ENCODE results near the gene NUMB.

NUMB gene

DNA sequence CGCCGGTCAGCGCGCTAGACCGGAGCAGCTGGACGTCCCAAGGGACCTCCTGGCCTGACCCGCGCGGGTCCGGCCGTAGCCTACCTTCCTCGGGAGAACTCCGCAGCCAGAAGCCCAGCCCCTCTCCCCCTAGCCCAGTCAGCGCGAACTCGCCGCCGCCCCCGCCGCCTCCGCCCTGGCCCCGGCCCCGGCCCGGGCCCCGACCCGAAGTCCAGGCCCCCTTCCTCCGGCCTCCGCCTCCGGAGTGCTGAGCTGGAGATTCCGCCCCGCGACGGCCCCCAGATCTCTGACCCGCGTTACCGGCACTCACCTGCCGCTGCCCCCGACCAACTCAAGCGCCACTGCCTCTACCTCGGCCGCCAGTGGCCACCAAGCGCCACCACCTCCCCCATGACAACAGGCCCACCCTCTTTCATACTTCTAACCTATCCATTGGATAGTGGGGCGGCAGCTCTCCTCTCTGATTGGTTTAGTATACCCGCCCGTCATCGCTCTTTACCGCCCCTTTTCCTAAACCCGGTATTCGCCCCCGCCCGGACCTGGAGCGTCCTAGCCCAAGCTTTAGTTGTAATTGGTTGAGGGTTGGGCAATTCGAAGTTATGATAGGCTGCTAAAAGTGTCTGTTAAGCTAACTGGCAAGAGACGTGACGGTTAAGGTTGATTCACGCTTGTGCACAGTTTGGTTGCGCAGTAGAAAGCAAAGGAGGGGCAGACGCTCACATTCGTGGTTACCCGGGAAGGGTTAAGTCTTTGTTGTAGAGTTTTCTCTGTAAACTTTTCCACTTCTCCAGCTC lies at the start of gene NUMB:
TSS of gene NUMB (minus strand) at position 364 of the 794 bp plus-strand sequence. CDS start 102,795 bp downstream, outside the sequence.
- DNase-seq (ENCODE audit: low read depth, low spot score): peak; percentile 93

DNA sequence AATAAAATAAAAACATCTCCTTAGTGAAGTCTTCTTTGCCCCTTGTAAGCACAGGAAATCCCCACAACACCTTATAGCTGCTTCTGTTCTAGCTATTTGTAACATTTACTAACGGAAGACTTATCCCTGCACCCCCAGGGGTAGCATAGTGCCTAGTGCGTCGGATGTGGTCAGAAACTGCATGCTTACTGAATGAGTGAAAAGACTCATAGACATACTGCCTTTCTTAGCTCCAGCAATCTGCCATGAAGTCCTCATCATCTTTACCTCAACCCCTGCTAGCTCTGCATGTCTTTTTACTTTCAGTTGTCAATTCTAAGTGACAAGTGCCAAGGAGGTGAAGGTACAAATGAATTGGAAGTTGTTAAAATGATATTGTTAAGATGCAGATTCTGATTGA lies 45.3 kb upstream of the NUMB start:
- no peak for DNase-seq (ENCODE audit: low read depth, low spot score)

- no peak for DNase-seq (ENCODE audit: low read depth, low spot score)
Measured at GRCh38 chr14:73502017-73502619, 43.8 kb upstream of the NUMB start.

- no peak for DNase-seq (ENCODE audit: low read depth, low spot score)
Measured at GRCh38 chr14:73500360-73500759, 42.0 kb upstream of the NUMB start.

DNA sequence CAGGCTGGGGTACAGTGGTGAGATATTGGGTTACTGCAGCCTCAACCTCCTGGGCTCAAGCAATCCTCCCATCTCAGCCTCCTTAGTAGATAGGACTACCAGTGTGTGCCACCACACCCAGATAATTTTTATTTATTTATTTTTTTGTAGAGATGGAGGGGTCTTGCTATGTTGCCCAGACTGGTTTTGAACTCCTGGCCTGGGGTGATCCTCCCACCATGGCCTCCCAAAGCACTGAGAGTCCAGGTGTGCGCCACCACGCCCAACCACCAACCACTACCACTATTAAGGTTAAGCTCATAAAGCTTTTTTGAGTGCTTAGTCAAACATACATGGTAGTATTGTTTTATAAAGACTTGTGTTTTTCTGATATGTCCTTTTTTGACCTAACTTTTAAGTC lies 36.2 kb upstream of the NUMB start:
- DNase-seq (ENCODE audit: low read depth, low spot score): no peak

DNA sequence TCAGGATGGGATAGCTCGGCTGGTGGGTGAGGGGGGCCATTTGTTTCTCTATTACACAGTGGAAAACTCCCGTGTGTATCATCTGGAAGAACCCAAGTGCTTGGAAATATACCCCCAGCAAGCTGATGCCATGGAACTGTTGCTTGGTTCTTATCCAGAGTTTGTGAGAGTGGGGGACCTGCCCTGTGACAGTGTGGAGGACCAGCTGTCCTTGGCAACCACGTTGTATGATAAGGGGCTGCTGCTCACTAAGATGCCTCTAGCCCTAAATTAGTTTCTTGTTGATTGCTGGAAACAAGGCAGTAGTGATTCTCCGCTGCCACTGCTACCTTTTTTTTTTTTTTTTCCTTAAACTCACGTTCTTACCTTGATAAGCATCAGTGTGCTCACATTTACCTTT lies 34.3 kb upstream of the NUMB start:
- no peak for DNase-seq (ENCODE audit: low read depth, low spot score)

GRCh38 chr14:73492043-73492552 lies 33.8 kb upstream of the NUMB start:
- DNase-seq (ENCODE audit: low read depth, low spot score): no peak

- peak; percentile 27 for DNase-seq (ENCODE audit: low read depth, low spot score)
Measured at GRCh38 chr14:73491256-73492042, 33.1 kb upstream of the NUMB start.

DNA sequence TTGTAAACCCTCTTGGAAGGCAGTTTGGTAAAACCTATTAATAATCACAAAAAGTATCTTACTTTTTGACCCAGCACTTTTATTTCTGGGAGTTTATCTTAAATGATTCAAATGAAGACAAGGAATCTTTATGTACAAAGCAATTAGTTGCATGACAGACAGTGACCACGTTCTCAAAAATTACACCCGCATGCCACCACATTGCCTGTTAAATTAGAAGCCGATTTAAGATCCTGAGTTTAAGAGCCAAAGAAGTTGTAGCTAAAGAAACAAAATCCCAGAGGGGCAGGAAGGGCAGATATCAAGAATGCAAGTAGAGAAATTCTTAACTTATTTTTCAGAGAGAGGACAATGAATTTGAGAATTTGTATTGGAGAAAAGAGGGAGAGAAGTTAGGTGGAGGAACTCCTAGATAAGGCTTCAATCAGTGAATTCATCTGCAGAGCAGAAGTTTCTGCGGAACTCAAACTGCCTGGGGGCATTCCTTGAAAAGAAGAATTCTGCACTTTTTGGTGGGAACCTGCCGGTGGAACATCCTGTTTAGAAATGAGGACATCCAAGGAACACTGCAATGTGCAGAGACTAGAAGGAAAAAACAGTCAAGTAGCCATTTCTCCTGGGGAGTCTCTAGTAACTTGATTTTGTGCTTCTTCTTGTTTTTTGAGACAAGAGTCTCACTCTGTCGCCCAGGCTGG lies 31.3 kb upstream of the NUMB start:
- DNase-seq (ENCODE audit: low read depth, low spot score): no peak

- no peak for DNase-seq (ENCODE audit: low read depth, low spot score)
Measured at GRCh38 chr14:73478684-73479083, 20.3 kb upstream of the NUMB start.

- no peak for DNase-seq (ENCODE audit: low read depth, low spot score)
Measured at GRCh38 chr14:73477618-73478266, 19.4 kb upstream of the NUMB start.

DNA sequence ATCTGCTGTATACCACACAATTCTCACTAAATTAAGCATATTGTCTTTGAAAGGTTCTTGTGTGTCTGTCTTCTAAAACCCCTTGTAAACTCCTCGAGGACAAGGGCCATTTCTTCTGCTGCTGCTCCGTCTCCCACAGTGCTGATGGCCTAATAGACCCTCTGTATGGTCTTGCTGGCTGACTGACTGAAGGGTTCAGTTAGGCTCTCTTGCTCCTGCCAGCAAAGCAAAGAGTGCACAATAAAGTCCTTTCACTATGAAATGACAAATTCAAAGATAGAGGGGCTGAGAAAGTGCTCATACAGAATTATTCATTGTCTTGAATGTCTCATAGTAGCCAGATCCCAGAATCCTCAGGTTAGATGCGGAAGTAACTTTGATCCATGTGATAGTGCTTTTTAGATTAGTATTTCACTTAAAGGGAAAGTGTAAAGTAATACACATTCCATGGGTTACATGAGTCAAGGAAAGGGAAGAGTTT lies 18.1 kb upstream of the NUMB start:
- DNase-seq (ENCODE audit: low read depth, low spot score): no peak

- DNase-seq (ENCODE audit: low read depth, low spot score): no peak
Measured at GRCh38 chr14:73474952-73475351, 16.6 kb upstream of the NUMB start.

DNA sequence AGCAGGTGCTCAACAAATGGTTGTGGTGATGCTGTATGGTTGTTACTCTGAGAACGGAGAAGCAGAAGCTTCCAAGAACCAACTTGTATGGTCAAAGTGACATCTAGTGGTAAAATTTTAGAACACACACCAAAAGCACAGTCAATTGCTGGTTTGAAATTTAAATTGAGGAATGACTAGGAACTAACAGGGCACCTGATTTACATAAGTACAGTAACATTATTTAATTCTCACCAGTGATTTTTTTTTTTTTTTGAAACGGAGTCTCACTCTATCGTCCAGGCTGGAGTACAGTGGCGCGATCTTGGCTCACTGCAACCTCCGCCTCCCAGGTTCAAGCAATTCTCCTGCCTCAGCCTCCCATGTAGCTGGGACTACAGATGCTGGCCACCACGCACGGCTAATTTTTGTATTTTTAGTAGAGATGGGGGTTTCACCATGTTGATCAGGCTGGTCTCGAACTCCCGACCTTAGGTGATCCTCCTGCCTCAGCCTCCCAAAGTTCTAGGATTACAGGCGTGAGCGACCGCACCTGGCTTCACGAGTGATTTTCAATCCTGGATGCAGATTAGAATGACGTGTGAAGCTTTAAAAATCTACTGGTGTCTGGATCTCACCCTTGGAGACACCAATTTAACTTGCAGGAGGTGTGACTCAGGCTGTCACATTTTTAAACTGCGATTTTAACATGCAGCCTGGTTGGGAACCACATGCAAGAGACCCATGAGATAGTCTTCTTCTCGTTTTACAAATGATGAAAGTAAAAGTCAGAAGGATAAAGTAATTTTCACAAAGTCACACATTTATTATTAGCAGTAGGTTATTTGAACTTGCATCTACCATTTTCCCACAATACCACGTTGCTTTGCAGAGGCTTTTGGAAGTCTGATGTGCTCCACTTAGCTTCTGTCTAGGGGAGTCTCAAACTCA lies 14.1 kb upstream of the NUMB start:
- DNase-seq (ENCODE audit: low read depth, low spot score): no peak

DNA sequence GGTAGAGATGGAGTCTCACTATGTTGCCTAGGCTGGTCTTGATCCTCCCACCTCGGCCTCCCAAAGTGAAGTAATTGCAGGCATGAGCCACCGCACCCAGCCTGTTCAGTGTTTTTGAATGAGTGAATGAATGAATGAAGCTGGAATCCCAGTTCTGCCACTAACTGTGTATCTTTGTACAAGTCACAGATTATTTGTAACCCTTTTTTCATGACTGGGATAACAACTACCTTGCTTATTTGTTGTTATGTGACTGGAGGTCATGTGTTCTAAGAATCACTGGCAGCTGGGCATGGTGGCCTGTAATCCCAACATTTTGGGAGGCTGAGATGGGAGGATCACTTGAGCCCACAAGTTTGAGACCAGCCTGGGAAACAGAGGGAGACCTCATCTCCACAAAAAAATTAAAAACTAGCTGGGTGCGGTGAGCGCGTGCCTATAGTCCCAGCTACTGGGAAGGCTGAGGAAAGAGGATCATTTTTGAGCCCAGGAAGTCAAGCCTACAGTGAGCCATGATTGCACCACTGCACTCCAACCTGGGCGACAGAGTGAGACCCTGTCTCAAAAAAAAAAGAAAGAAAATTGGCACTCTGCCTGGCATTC lies 13.3 kb upstream of the NUMB start:
- no peak for DNase-seq (ENCODE audit: low read depth, low spot score)

GRCh38 chr14:73468828-73469375 lies 10.6 kb upstream of the NUMB start:
- no peak for DNase-seq (ENCODE audit: low read depth, low spot score)

GRCh38 chr14:73467800-73468199 lies 9.5 kb upstream of the NUMB start:
- no peak for DNase-seq (ENCODE audit: low read depth, low spot score)

GRCh38 chr14:73467377-73467776 lies 9.0 kb upstream of the NUMB start:
- no peak for DNase-seq (ENCODE audit: low read depth, low spot score)

DNA sequence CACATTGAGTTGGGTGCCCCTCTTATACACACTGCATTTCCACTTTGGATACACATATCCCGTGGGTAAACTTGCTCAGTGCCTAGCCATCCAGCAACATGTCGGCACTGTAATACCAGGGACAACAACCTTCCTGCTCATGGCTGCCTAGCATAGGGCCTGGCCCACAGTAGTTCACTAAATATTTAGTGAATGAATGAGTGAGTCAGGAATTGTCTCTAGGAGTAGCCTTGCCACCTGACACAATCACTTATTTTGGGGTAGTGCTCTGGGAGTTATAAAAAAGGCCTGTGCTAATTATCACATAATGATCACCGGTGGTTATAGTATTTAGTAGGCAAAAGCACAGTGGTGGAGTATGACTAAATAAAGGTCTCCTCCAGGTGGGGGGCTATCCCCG lies 8.5 kb upstream of the NUMB start:
- no peak for DNase-seq (ENCODE audit: low read depth, low spot score)

Data from activated CD4-positive, CD25-positive, alpha-beta regulatory T cell treated with anti-CD3 and anti-CD28 coated beads, Interleukin-2, amount 50 U/mL, for 16 hours (primary cell).